ENCODE results near the gene SHC4.
"Not testable (repeated sequence)": the region's sequence is repeated elsewhere in the genome, so short reads cannot be mapped to it uniquely, and the experiment has no call there.

SHC4 gene

DNA sequence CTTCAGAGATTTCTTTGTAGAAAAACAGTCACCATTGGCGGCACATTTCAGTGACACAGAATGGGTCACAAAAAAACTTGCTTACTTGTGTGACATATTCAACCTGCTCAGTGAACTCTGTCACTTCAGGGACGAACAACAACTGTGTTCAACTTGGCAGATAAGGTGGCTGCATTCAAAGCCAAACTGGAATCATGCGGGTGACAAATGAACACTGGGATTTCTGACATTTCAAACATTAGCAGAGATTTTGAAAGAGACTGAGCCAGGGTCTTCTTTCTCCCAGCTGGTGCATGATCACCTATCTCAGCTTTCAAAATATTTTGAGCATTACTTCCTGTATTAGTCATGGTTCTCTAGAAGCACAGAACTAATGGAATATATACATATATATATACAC is 87.7 kb downstream of the SHC4 start:
- DNase-seq: no peak

DNA sequence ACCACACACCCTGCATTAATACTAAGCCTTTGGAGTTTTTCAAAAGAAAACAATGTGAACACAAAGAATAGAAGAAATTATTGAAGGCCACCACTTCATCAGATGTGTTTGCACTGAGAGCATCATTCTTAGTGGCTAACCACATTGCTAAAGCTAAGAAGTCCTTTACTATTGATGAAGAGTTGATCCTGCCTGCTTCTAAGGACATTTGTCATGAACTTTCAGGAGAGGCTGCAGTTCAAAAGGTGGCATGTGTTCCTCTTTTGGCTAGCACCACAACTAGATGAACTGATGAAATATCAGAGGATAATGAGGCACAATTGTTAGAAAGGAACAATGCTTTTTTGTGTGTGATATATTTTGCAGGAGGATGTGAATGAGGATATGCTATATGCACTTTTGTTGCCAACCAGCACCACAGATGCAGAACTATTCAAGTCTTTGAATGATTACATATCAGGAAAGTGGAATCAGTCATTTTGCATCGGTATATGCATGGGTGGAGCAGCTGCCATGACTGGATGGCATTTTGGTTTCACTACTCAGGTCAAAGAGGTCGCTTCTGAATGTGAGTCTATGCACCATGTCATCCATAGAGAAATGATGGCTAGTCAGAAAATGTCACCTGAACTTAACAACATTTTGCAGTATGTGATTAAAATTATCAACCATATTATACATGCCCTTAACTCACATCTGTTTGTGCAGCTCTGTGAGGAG is 88.3 kb downstream of the SHC4 start:
- no peak for DNase-seq

DNA sequence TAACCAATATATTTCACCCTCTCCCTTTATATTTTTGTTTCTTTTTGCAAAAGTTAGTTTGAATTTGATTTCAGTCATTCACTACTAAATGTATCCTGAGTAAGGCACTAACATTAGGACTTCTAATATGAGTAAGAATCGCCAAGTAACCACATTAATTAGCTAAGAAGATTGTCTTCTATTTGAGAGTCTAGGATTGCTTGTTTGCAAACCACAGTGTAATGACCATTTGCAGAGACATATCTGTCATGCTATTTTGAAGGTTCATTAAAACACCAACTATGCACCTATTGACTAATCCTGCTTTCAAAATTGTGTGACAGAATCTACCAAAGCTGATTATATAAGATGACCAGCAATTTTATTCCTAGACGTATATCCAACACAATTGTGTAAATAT is 91.1 kb downstream of the SHC4 start:
- DNase-seq: no peak

- no peak for DNase-seq
These were observed 92.2 kb downstream of the SHC4 start for GRCh38 chr15:48871542-48871941.

- DNase-seq: no peak
These were observed 93.8 kb downstream of the SHC4 start for GRCh38 chr15:48869966-48870365.

- no peak for DNase-seq
These were observed 95.2 kb downstream of the SHC4 start for GRCh38 chr15:48868536-48868935.

DNA sequence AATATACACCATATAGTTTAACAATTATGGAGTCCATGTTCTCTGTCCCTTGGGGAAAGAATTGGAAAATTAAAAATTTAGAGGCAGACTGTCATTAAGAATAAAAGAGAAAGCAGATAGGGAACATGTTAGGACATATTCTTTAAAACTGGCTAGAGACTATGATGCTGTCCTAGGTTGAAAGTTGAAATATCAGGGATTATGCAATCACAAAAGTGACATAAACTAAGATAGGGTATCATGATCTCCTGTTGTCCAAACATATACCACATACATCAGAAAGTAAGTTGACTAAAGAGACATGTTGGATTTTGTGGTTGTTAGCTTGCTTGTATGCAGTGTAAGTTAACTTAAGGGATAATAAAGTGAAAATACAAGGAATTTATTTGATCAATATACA is 95.7 kb downstream of the SHC4 start:
- no peak for DNase-seq

GRCh38 chr15:48866141-48866563 is 97.6 kb downstream of the SHC4 start:
- DNase-seq: no peak

DNA sequence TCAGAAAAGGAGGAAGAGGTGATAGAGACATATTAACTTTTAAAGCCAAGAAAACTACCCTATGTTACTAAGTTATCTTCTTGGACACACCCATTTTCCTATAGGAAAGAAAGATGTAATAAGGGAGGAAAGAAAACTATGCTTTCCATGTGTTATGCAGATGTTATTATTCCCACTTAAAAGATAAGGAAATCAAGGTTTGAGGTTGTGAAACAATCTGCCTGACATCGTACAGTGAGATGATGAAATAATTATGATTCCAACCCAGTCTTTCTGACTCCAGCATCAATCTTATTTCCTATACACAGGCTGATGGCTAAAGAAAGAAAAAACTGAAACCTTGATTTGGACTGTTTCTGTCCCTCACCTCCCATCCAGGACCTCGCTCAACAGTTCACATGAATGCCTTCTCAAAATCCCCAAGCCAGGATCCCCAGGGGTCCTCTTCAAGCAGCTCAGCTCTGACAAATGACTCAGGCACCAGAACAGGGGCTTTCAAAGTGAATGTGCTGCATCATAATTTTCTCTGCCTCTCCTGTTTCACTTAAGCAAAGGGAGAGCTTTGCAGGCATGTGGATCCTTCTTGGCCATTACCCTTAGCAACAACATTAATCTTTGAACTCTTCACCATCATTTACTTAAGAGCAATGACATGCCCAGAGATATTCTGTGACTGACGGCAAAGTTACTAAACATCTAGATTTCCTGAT is 98.2 kb downstream of the SHC4 start:
- DNase-seq: no peak

DNA sequence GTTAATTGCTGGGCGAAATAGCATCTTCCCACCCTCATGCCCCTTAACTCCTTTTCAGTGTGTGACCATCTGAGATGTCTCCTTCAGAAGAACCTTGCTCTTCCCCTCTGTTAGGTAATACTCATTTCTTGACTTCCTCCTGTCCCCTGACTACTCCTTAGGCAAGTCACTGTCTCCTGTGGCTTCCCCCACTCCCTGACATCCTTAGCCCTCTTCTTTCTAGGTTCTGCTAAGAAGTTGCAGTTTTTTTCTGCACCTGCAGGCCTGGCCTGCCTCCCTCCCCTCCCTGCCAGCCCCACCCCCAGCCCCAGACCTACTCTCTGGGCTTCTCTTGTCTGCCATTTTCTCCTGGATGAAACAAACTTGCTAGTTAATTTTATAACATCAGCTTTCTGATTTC is 101.0 kb downstream of the SHC4 start:
- DNase-seq: no peak

- peak; percentile 62 for DNase-seq
These were observed 101.8 kb downstream of the SHC4 start for GRCh38 chr15:48861813-48862431.

GRCh38 chr15:48859426-48859825 is 104.3 kb downstream of the SHC4 start:
- no peak for DNase-seq

GRCh38 chr15:48858401-48858800 is 105.3 kb downstream of the SHC4 start:
- no peak for DNase-seq

- DNase-seq: no peak
These were observed 106.8 kb downstream of the SHC4 start for GRCh38 chr15:48856942-48857341.

GRCh38 chr15:48855501-48856440 is 107.9 kb downstream of the SHC4 start:
- DNase-seq: peak; percentile 47

GRCh38 chr15:48854434-48854833 is 109.3 kb downstream of the SHC4 start:
- DNase-seq: not testable (repeated sequence)

DNA sequence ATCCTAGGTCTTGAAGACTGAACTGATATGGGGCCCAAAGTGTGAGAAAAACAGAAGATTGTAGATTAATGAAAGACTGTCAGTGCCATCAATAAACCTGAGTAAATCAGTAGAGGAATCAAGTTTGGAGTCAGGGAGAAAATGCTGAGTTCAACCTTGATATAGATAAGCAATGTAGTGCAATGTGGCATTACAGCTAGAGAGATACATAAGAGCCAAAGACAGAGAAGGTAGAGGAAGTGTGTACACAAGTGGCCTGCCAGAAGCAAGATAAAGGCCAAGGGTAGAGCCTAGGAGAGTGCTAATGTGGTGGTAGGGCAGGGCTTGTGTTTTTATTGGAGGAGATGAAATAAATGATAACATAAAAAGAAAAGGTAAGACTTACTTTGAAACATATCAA is 111.8 kb downstream of the SHC4 start:
- no peak for DNase-seq

- DNase-seq: no peak
These were observed 113.1 kb downstream of the SHC4 start for GRCh38 chr15:48850648-48851047.

- no peak for DNase-seq
These were observed 118.6 kb downstream of the SHC4 start for GRCh38 chr15:48845123-48845522.

DNA sequence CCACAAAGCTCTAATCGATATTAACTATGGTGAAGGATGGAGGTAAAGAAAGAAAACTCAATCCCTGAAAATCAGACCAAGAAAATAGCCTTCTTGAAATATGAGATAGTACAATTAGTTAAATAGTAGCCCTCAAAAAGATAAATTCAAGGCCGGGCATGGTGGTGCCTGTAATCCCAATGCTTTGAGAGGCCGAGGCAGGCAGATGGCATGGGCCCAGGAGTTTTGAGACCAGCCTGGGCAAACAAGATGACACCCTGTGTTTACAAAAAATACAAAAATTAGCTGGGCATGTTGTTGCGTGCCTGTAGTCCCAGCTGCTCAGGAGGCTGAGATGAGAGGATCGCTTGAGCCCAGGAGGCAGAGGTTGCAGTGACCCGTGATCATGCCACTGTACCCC is 121.2 kb downstream of the SHC4 start:
- peak; percentile 82 for DNase-seq

DNA sequence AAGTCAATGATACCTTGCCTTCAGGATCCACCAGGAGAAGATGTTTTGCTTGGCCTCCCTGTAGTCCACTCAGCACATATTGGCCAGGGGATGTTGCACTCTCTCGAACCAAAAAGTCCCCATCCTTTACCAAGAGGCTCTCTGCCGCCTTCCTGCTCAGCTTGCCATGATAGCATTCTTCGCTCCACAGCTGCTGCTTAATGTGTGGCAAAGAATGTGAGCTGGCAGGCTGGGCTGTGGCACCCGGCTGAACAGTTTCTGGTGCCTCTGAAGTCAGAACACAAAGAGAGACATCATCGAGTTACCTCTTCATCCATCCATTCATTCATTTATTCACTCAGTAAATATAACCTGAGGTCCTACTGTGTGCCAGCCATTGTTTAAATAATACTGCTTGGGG is 129.0 kb downstream of the SHC4 start:
- DNase-seq: no peak

DNA sequence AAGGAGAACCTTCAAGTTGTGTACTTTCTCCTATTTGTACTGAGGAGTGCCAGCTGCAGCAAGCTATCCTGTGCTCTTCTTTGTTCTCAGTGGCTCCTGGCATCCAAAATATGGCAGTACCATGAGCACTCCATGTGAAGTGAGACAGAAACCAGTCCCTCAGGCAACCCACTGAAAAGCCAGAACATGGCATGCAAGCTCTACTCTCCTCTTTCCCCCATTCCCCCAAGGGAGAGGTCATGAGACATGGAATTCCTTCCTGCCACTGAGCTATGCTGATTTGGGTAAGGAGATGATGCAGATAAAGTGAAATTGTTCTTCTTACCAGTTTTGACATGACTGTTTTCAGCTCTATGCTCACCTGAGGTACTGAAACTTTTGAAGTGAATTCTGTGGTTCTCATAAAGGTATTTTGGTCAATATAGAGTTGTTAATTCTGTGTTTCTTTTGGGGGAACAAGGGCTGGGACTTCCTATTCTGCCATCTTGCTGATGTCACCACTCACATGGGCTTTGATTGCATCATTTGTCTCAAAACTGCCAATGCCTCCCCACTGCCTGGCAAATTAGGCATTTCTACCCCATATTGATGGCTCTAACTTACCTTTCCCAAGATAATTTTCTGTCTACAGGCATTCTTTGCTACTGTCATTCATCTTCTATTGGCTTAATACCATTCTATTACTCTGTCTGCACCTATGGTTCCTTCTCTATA is 130.0 kb downstream of the SHC4 start:
- no peak for DNase-seq
